Measurements from ENCODE around the gene ZBTB48. TPM values are rescaled to one million over a fixed set of nuclear protein-coding genes. Genes with fewer than 3 reads are reported as not detected.

The ZBTB48 gene
- total and polyA plus RNA-seq, 2 donors (not counting 1 experiment from before 2014, with no cell fraction given), result 5.7 to 16.0 TPM

GRCh38 chr1:6560267-6560666 lies 19.5 kb upstream of the ZBTB48 start:
- Histone ChIP-seq H3K4me3 (replicated peaks in 1 of 4; ENCODE audit: control extremely low read depth in 1 of 4, insufficient read depth in 1 of 4, low read depth in 3 of 4, low read length in 4 of 4) (no peak overlapping the region), H3K4me2 (ENCODE audit: extremely low read depth, insufficient read depth, low read length) (no peak overlapping the region), H3K36me3 (ENCODE audit: control insufficient read depth, insufficient read depth, low read length) (no peaks in the 10 kb centered on the region), H4K20me1 (ENCODE audit: control insufficient read depth, extremely low read depth, insufficient read depth, low read length) (no peaks in the 10 kb centered on the region), H3K4me1 (ENCODE audit: control insufficient read depth, extremely low read depth, insufficient read depth, low read length) (no peaks in the 10 kb centered on the region), H3K79me2 (ENCODE audit: control insufficient read depth, insufficient read depth, low read length) (no peaks in the 10 kb centered on the region), H3K27ac (ENCODE audit: insufficient read depth, low read length) (no peak overlapping the region), H3K9me3 (ENCODE audit: control insufficient read depth, insufficient read depth, low read depth, low read length) (no peaks in the 10 kb centered on the region), H2AFZ (ENCODE audit: low read length) (no peak overlapping the region), H3K9ac (ENCODE audit: insufficient read depth, low read length) (no peak overlapping the region), H3K27me3 (ENCODE audit: control insufficient read depth, insufficient read depth, low read length) (peaks cover 11% of the 10 kb centered on the region)
- TF ChIP-seq EZH2 (IDR thresholded peaks at IDR 0.05; ENCODE audit: low read length, missing control alignments), result no peak
- TF ChIP-seq CTCF (conservative IDR thresholded peaks at IDR 0.05 in 1 of 2, IDR thresholded peaks at IDR 0.05 in 1 of 2; ENCODE audit: low read depth in 1 of 2, low read length in 2 of 2), result no peak
- no peak for DNase-seq (ENCODE audit: low read depth in 2 of 2)

GRCh38 chr1:6569033-6569432 lies 10.8 kb upstream of the ZBTB48 start:
- Histone ChIP-seq H3K36me3 (ENCODE audit: control insufficient read depth, insufficient read depth, low read length) (no peaks in the 10 kb centered on the region), H3K9ac (ENCODE audit: insufficient read depth, low read length) (no peak overlapping the region), H3K27ac (ENCODE audit: insufficient read depth, low read length) (no peak overlapping the region), H3K27me3 (ENCODE audit: control insufficient read depth, insufficient read depth, low read length) (peaks cover 20% of the 10 kb centered on the region), H2AFZ (ENCODE audit: low read length) (no peak overlapping the region), H3K4me1 (ENCODE audit: control insufficient read depth, extremely low read depth, insufficient read depth, low read length) (no peaks in the 10 kb centered on the region), H3K79me2 (ENCODE audit: control insufficient read depth, insufficient read depth, low read length) (no peaks in the 10 kb centered on the region), H3K4me3 (replicated peaks in 1 of 4; ENCODE audit: control extremely low read depth in 1 of 4, insufficient read depth in 1 of 4, low read depth in 3 of 4, low read length in 4 of 4) (no peak overlapping the region), H3K4me2 (ENCODE audit: extremely low read depth, insufficient read depth, low read length) (no peak overlapping the region), H3K9me3 (ENCODE audit: control insufficient read depth, insufficient read depth, low read depth, low read length) (no peaks in the 10 kb centered on the region), H4K20me1 (ENCODE audit: control insufficient read depth, extremely low read depth, insufficient read depth, low read length) (no peaks in the 10 kb centered on the region)
- DNase-seq (ENCODE audit: low read depth in 2 of 2), result no peak
- no peak for TF ChIP-seq CTCF (conservative IDR thresholded peaks at IDR 0.05 in 1 of 2, IDR thresholded peaks at IDR 0.05 in 1 of 2; ENCODE audit: low read depth in 1 of 2, low read length in 2 of 2)
- no peak for TF ChIP-seq EZH2 (IDR thresholded peaks at IDR 0.05; ENCODE audit: low read length, missing control alignments)

GRCh38 chr1:6570100-6570499 lies 9.7 kb upstream of the ZBTB48 start:
- no peak overlapping the region for H3K9ac ChIP-seq (ENCODE audit: insufficient read depth, low read length)
- H3K27me3 ChIP-seq (ENCODE audit: control insufficient read depth, insufficient read depth, low read length), result peaks cover 15% of the 10 kb centered on the region
- no peak for DNase-seq (ENCODE audit: low read depth in 2 of 2)
- no peak overlapping the region for H3K27ac ChIP-seq (ENCODE audit: insufficient read depth, low read length)
- H4K20me1 ChIP-seq (ENCODE audit: control insufficient read depth, extremely low read depth, insufficient read depth, low read length), result no peaks in the 10 kb centered on the region
- no peaks in the 10 kb centered on the region for H3K9me3 ChIP-seq (ENCODE audit: control insufficient read depth, insufficient read depth, low read depth, low read length)
- H2AFZ ChIP-seq (ENCODE audit: low read length), result no peak overlapping the region
- no peak overlapping the region for H3K4me2 ChIP-seq (ENCODE audit: extremely low read depth, insufficient read depth, low read length)
- no peak overlapping the region for H3K4me3 ChIP-seq (replicated peaks in 1 of 4; ENCODE audit: control extremely low read depth in 1 of 4, insufficient read depth in 1 of 4, low read depth in 3 of 4, low read length in 4 of 4)
- no peak for TF ChIP-seq EZH2 (IDR thresholded peaks at IDR 0.05; ENCODE audit: low read length, missing control alignments)
- TF ChIP-seq CTCF (conservative IDR thresholded peaks at IDR 0.05 in 1 of 2, IDR thresholded peaks at IDR 0.05 in 1 of 2; ENCODE audit: low read depth in 1 of 2, low read length in 2 of 2), result no peak
- no peaks in the 10 kb centered on the region for H3K36me3 ChIP-seq (ENCODE audit: control insufficient read depth, insufficient read depth, low read length)
- no peaks in the 10 kb centered on the region for H3K4me1 ChIP-seq (ENCODE audit: control insufficient read depth, extremely low read depth, insufficient read depth, low read length)
- H3K79me2 ChIP-seq (ENCODE audit: control insufficient read depth, insufficient read depth, low read length), result no peaks in the 10 kb centered on the region

All from fibroblast of lung (primary cell).